Stimulated activated CD8-positive, alpha-beta memory T cell treated with anti-CD3 and anti-CD28 coated beads, Interleukin-4, amount 100 ng/mL, for 1 hour (primary cell): ENCODE data around the gene BORCS6.

Experiments used
- DNase-seq, 2 donors: peaks; one replicate each; pipeline ENCODE4 v3.0.0-alpha.2; 2020; ENCODE audit warnings: low read depth in 2 of 2, low spot score in 1 of 2

BORCS6 gene

DNA sequence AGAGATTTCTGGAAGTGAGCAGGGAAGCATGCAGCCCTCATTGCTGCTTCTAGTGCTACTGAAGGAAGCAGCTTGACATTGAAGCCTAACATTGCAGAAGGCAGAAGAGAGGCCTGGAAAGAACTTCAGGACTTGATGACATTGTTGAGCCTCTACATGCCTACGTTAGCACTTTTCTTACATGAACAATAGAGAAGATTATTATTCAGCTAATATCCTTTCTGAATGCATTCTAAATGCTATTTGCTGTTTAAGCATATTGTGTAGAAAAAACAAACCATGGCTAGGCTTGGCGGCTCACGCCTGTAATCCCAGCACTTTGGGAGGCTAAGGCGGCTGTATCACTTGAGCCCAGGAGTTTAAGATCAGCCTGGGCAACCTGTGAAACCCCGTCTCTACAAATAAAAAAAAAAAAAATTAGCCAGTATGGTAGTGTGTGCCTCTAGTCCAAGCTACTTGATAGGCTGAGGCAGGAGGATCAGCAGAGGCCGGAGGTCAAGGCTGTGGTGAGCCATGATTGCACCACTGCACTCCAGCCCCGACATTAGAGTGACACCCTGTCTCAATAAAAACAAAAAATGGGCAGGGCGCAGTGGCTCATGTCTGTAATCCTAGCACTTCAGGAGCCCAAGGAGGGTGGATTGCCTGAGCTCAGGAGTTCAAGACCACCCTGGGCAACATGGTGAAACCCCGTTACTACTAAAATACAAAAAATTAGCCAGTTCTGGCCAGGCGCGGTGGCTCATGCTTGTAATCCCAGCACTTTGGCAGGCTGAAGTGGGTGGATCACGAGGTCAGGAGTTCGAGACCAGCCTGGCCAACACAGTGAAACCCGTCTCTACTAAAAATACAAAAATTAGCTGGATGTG, 22.6 kb upstream of the BORCS6 start:
- DNase-seq: no peak

DNA sequence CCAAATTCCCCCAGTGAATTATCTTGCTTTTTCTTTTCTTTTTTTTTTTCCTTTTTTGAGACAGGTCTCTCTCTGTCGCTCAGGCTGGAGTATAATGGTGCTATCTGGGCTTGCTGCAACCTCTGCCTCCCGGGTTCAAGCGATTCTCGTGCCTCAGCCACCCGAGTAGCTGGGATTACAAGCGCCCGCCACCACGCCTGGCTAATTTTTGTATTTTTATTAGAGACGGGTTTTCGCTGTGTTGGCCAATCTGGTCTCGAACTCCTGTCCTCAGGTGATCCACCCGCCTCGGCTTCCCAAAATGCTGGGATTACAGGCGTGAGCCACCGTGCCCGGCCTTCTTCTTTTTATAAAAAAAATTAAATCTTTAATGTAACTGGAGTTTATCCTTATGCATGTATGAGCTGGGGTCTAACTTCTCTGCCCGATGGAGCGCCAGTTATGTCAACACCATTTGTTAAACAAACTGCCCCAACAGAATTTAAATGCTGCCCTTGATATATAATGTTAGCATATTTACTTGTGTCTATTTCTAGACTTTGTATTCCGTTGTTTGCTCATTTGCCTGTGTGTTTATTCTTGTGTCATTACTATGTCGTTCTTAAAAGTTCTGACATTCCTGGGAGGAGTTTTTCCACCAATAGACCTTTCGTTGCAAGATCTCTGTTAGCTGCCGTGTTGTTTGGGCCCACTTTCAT, 20.9 kb upstream of the BORCS6 start:
- DNase-seq: no peak

- peak; percentile 73 to 83 for DNase-seq
Measured at GRCh38 chr17:8209907-8210760, 20.2 kb upstream of the BORCS6 start, which contains the start of gene AURKB. AURKB (minus strand) TSS chr17:8210575; CDS start chr17:8210224, 351 bp downstream.

GRCh38 chr17:8206536-8206935, 16.6 kb upstream of the BORCS6 start:
- no peak for DNase-seq

- DNase-seq: no peak
Measured at GRCh38 chr17:8204761-8205555, 15.0 kb upstream of the BORCS6 start.

DNA sequence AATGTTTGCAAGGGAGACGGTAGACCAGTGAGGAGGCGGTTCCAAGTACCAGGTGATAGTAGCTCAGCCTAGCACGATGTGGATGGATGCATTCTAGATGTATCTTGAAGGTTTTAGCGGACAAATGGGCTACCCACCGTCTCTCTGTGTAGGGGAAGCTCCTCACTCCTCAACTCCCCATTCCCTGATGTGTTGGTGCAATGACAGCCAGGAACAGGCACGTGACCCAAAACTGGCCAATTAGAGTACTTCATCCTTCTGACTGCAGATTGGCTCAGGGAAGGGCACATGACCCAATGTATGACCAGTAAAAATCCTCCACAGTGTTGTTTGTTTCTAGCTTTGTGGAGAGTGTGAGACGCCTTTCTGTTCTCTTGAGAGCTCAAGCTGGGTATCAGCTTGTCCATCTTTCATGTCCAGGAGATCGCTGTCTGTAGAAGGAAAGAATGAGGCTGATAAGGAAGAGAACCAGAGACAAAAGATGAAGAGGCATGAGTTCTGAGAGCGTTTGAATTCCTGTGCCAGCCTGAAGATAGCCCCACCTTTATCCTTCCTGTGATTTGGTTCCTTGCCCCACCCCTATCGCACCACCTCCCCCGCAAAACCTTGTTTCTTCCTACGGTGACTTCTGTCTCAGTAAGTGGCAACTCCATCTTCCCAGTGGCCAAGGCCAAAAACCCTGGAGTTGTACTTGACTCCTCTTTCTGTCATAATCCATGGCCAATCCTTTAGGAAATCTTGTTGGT, 2.3 kb upstream of the BORCS6 start:
- DNase-seq: no peak

DNA sequence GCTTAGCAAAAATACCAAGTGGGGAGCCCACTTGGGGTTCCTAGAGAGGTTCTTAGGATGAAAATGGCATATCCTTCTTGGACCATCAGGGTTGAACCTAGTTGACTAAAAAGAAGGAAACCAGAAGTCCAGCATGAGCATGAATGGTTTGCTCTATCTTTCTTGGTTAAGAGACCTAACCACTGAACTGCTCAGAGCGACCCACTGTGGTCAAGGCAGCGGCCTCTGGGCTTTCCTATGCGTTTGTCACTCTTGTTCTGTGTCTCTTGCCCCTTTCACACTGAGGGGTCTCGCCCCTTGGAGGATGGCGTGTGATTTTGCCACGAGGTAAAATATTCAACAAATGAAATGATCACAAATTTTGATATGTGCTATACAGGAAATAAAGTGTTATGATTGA, 526 bp upstream of the BORCS6 start:
- DNase-seq: no peak

DNA sequence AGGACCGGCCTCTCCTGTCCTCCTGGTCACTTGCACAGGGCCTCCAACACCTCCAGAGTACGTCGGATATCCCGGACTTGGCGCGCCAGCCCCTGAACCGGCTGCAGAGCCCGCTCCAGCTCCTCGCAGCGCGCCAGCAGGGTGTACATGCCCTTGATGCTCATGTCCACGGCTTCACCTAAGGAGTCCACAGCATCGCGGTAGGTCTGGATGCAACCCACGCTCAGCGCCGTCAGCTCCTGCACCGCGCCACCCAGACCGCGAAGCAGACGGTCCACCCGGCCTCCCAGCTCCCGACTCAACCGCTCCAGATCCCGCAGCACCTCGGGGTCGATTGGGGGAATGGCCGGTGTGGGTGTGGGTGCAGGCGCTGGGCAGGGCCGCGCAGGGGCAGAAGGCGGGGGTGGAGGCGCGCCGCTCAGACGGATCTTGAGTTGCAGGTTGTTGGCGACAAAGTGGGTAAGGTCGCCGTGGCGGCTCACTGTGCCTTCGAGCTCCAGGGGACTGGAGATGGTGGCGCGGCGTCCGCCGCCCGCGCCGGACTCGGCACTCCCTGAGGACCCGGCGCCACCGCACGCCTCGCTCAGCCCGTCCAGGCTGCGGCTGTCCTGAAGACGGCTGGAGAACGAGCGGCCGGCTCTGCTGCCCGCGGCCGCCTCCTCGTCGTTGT, 804 bp downstream of the BORCS6 start:
- DNase-seq: no peak

DNA sequence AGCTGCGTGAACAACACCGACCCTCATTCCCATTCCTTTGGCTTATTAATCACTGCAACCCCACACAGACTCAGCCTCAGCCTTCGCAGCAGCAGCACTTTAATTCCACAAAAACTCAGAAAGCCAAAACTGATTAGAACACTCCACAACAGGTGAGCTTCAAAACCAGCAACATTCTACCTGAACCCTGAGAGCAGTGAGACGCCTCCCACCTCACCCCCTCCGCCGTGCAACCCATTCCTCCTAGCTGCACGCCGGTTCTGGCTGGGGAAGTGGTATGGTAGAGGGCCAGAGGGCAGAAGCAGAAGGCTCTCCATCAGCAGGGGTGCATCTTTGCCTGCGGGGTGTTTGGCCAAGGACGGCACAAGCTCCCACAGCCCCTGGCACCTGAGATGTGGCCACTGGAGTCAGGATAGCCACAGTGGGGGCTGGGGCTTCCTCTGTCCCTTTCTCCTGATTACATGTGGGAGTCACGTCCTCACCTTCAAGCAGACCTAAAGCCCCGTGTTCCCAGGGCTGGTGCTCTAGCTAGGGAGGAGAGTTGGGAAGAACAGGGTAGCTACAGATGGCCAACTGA, 1.6 kb downstream of the BORCS6 start:
- no peak for DNase-seq

- DNase-seq: peak; percentile 81 to 83
Measured at GRCh38 chr17:8187517-8188262, 2.3 kb downstream of the BORCS6 start.

- peak; percentile 79 to 84 for DNase-seq
Measured at GRCh38 chr17:8186787-8187516, 3.0 kb downstream of the BORCS6 start.

DNA sequence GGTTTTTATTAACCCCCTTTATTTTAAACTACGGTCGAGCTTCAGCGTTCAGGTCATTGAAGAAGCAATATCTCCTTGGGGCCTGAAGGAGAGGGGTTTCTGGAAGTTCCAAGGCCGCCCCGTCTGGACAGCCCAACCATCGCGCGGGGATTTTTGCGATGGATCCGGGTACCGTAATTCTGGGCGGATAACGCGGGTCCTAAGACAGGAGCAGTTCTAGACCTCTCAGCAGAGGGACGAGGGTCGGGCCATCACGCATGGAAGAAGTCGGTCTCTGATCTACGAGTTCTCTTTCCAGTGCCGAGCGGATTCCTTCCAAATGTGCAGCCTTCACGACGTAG, 3.6 kb downstream of the BORCS6 start:
- DNase-seq: no peak

DNA sequence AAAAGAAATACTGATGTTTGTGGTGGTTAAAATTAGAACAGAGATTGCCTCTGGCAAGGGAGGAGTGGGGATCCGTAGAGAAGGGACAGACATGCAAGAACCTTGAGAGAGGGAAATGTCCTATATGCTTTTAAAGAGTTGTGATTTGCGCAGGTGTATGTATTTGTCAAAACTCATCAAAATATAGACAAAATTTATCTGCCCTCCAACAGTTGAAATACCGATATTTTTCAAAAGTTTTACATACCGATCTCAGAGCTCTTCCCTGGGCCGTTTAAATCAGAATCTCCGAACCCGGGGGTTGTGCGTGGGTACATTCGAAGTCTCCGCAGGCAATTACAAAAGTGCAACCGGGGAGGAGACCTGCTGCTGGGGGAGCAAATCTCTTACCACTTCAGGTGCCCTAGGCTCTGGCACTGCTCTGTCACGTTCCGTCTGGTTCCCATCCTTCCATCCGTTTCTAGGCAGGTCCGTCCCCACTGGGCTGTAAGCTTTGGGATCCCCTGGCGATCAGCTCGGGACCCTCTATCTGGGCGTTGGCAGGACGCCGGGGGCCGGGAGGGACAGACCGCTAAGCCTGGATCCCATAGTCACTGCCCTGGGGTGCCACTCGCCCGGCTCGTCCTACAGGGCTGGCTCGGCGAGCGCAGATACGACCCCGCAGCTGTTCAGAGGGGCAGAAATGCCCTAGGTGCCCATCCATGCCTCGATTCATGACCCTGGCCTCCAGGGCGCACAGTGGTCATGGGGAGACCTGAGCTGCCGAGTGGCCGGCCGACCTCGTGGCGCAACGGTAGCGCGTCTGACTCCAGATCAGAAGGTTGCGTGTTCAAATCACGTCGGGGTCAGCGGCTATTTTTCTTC, 4.2 kb downstream of the BORCS6 start:
- peak; percentile 89 to 95 for DNase-seq

GRCh38 chr17:8176998-8177731, 12.8 kb downstream of the BORCS6 start:
- no peak for DNase-seq

- DNase-seq: peak; percentile 63 to 69
Measured at GRCh38 chr17:8176197-8176940, 13.6 kb downstream of the BORCS6 start, which contains the start of gene TMEM107. TMEM107 (minus strand) TSS chr17:8176380; CDS start chr17:8176286, 94 bp downstream.
